Stimulated activated CD4-positive, alpha-beta T cell treated with anti-CD3 and anti-CD28 coated beads, Interleukin-2, amount 100 ng/mL, for 48 hours (primary cell): Measurements from ENCODE around the gene SLITRK5.

Experiments
- DNase-seq, 2 donors: peaks; one replicate each; pipeline ENCODE4 v3.0.0-alpha.2; 2020

Gene SLITRK5

GRCh38 chr13:87712012-87712411, 40.8 kb downstream of the SLITRK5 start:
- no peak for DNase-seq
